Measurements from ENCODE around the gene MAGI2. TPM values are rescaled to one million over a fixed set of nuclear protein-coding genes. Genes with fewer than 3 reads are reported as not detected.

MAGI2 gene
- total RNA-seq, 2 experiments from 2014 or later: 0.17 TPM

GRCh38 chr7:78172267-78172757 is 1281.2 kb downstream of the MAGI2 start:
- intact Hi-C loops (cut with micrococcal nuclease): no loop called here
- CTCF ChIA-PET: no interaction called here
- H3K27ac Mint-ChIP-seq: no peak overlapping the region
- no peaks in the 10 kb centered on the region for H3K4me1 Mint-ChIP-seq (ENCODE audit: low read depth)
- no peaks in the 10 kb centered on the region for H3K9me3 Mint-ChIP-seq
- H3K27me3 Mint-ChIP-seq: no peaks in the 10 kb centered on the region
- no peaks in the 10 kb centered on the region for H3K36me3 Mint-ChIP-seq
- DNase-seq: no peak
- POLR2A ChIA-PET: no interaction called here
- no peak overlapping the region for H3K4me3 Mint-ChIP-seq

DNA sequence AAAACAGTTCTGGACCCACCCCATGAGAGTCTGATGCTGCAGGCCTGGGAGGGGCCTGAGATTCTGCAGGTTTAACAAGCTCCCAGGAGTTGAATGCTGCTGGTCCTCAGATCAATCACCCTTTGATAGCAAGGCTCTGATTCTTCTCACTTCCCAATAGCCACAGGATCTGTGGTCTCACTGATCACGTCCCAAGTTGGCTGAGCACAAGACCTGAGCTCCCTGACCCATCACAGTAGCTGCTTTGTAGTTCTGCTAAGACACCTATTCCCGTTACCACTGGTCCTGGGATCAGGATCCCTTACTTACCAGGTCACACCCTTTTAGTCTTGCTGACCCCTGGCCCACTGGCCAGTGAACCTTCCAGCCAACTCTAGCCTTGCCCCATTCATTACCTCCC is 1282.1 kb downstream of the MAGI2 start:
- Mint-ChIP-seq H3K27me3 (no peaks in the 10 kb centered on the region), H3K9me3 (no peaks in the 10 kb centered on the region), H3K4me1 (ENCODE audit: low read depth) (no peaks in the 10 kb centered on the region), H3K4me3 (no peak overlapping the region), H3K27ac (no peak overlapping the region), H3K36me3 (no peaks in the 10 kb centered on the region)
- no peak for DNase-seq
- ChIA-PET POLR2A (no interaction called here), CTCF (no interaction called here)
- intact Hi-C loops (cut with micrococcal nuclease): no loop called here

DNA sequence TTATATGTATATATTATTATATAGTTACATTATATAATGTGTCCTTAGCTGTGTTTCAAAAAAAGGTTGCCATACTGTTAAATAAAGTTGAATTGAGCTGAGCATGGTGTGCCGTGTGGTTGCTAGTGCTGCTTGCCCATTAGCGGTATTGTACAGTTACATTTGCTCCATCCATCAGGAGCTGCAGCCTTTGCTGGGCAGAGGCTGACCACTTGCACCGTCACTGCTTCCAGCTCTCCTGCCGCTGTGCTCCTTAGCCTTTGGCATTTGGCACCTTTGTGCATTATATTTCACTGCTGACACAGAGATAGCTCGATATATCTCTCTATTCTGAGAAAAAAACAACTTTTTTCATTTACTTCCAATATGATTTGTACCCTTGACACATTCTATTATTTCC is 1282.7 kb downstream of the MAGI2 start:
- CTCF ChIA-PET: no interaction called here
- intact Hi-C loops (cut with micrococcal nuclease): no loop called here
- Mint-ChIP-seq H3K27me3 (no peaks in the 10 kb centered on the region), H3K4me3 (no peak overlapping the region), H3K36me3 (no peaks in the 10 kb centered on the region), H3K27ac (no peak overlapping the region), H3K9me3 (no peaks in the 10 kb centered on the region), H3K4me1 (ENCODE audit: low read depth) (no peaks in the 10 kb centered on the region)
- no peak for DNase-seq
- POLR2A ChIA-PET: no interaction called here

DNA sequence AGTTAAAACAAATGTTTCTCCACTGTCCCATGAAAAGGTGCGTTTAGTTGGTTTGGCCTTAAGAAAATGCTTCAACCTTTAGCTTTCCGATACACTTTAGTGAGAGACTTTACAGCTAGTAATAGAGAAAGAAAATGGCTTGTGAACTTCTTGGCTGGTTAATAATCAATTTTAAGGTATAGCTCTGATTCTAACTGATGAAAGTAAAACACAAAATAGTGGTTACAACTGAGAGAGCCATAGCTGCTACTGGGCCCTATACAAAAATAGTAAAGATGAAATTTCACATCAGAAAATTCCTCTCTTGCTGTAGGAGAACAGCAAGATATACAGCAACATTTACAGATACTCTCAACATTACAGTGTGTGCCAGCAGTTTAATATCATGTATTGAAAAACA is 1283.5 kb downstream of the MAGI2 start:
- Mint-ChIP-seq H3K27me3 (no peaks in the 10 kb centered on the region), H3K9me3 (no peaks in the 10 kb centered on the region), H3K4me1 (ENCODE audit: low read depth) (no peaks in the 10 kb centered on the region), H3K4me3 (no peak overlapping the region), H3K36me3 (no peaks in the 10 kb centered on the region), H3K27ac (no peak overlapping the region)
- ChIA-PET POLR2A (no interaction called here), CTCF (no interaction called here)
- intact Hi-C loops (cut with micrococcal nuclease): no loop called here
- DNase-seq: no peak

GRCh38 chr7:78168865-78169264 is 1284.6 kb downstream of the MAGI2 start:
- POLR2A ChIA-PET: no interaction called here
- intact Hi-C loops (cut with micrococcal nuclease): no loop called here
- no peaks in the 10 kb centered on the region for H3K27me3 Mint-ChIP-seq
- no peak for DNase-seq
- H3K27ac Mint-ChIP-seq: no peak overlapping the region
- CTCF ChIA-PET: no interaction called here
- no peaks in the 10 kb centered on the region for H3K36me3 Mint-ChIP-seq
- no peaks in the 10 kb centered on the region for H3K9me3 Mint-ChIP-seq
- no peaks in the 10 kb centered on the region for H3K4me1 Mint-ChIP-seq (ENCODE audit: low read depth)
- H3K4me3 Mint-ChIP-seq: no peak overlapping the region

DNA sequence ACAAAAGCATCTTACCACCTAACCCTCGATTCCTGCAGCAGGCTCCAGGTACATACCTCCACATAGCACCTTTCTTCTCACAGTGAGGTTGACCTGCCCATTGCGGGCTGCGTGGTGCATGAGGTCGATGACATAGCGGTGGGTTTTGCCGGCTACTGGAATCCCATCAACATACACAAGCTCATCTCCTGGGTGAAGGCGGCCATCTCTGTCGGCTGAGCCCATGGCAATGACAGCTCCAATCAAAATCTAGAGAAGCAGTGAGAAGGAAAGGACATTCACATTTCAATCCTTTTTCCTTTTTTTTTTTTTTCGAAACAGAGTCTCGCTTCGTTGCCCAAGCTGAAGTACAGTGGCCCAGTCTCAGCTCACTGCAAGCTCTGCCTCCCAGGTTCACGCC is 1285.6 kb downstream of the MAGI2 start:
- Mint-ChIP-seq H3K4me1 (ENCODE audit: low read depth) (no peaks in the 10 kb centered on the region), H3K27me3 (peaks cover 1% of the 10 kb centered on the region), H3K27ac (no peak overlapping the region), H3K36me3 (no peaks in the 10 kb centered on the region), H3K4me3 (no peak overlapping the region), H3K9me3 (no peaks in the 10 kb centered on the region)
- ChIA-PET POLR2A (no interaction called here), CTCF (no interaction called here)
- DNase-seq: no peak
- intact Hi-C loops (cut with micrococcal nuclease): no loop called here

DNA sequence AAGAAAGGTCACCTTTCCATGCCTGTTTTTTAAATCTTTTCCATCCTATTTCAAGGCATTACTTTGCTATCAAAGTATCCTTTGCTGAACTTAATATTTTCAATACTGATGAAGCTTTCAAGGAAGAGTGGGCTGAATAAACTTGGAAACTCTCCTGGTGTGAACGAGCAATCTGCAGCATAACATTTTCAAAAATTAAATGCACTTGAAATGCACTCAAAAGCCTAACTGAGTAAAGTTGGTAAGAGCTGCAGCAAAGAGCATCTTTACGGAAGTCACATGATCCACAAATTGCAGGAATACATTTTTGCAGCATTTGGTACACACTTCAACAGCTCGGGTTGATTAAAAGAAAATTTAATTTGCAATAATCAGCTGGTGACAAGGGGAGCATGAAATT is 1287.6 kb downstream of the MAGI2 start:
- no peaks in the 10 kb centered on the region for H3K36me3 Mint-ChIP-seq
- H3K4me3 Mint-ChIP-seq: no peak overlapping the region
- no peaks in the 10 kb centered on the region for H3K4me1 Mint-ChIP-seq (ENCODE audit: low read depth)
- H3K27me3 Mint-ChIP-seq: peaks cover 4% of the 10 kb centered on the region
- H3K9me3 Mint-ChIP-seq: no peaks in the 10 kb centered on the region
- ChIA-PET POLR2A (no interaction called here), CTCF (no interaction called here)
- no peak for DNase-seq
- no peak overlapping the region for H3K27ac Mint-ChIP-seq
- intact Hi-C loops (cut with micrococcal nuclease): no loop called here

DNA sequence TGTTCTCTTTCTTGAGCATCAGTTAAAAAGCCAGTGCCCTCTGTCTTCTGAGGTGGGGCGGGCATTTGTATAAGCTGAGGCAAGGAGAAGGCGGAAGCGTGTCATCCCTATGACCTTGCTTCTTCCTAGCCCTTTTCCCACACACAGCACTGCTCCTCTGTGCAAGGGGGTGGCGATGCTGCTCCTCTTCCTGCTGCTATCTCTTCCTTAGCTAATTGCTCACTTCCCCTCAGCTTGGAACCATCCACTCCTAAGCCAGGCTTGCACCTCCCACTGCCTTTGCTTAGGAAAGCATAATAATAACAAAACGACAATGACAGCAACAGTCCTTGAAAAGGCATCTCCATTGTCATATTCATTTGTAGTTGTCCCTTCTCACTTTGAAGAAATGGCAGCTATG is 1288.0 kb downstream of the MAGI2 start:
- no peak for DNase-seq
- Mint-ChIP-seq H3K9me3 (no peaks in the 10 kb centered on the region), H3K4me3 (no peak overlapping the region), H3K36me3 (no peaks in the 10 kb centered on the region), H3K4me1 (ENCODE audit: low read depth) (no peaks in the 10 kb centered on the region), H3K27me3 (peaks cover 4% of the 10 kb centered on the region), H3K27ac (no peak overlapping the region)
- ChIA-PET POLR2A (no interaction called here), CTCF (no interaction called here)
- intact Hi-C loops (cut with micrococcal nuclease): no loop called here

GRCh38 chr7:78164459-78164858 is 1289.0 kb downstream of the MAGI2 start:
- peaks cover 5% of the 10 kb centered on the region for H3K27me3 Mint-ChIP-seq
- H3K27ac Mint-ChIP-seq: no peak overlapping the region
- CTCF ChIA-PET: no interaction called here
- no peak overlapping the region for H3K4me3 Mint-ChIP-seq
- intact Hi-C loops (cut with micrococcal nuclease): no loop called here
- POLR2A ChIA-PET: no interaction called here
- no peaks in the 10 kb centered on the region for H3K4me1 Mint-ChIP-seq (ENCODE audit: low read depth)
- H3K36me3 Mint-ChIP-seq: no peaks in the 10 kb centered on the region
- DNase-seq: no peak
- H3K9me3 Mint-ChIP-seq: no peaks in the 10 kb centered on the region

GRCh38 chr7:78161781-78162180 is 1291.7 kb downstream of the MAGI2 start:
- intact Hi-C loops (cut with micrococcal nuclease): no loop called here
- H3K27ac Mint-ChIP-seq: no peak overlapping the region
- H3K27me3 Mint-ChIP-seq: peaks cover 10% of the 10 kb centered on the region
- no peak overlapping the region for H3K4me3 Mint-ChIP-seq
- no peaks in the 10 kb centered on the region for H3K4me1 Mint-ChIP-seq (ENCODE audit: low read depth)
- no peak for DNase-seq
- POLR2A ChIA-PET: no interaction called here
- H3K36me3 Mint-ChIP-seq: no peaks in the 10 kb centered on the region
- CTCF ChIA-PET: no interaction called here
- H3K9me3 Mint-ChIP-seq: no peaks in the 10 kb centered on the region

DNA sequence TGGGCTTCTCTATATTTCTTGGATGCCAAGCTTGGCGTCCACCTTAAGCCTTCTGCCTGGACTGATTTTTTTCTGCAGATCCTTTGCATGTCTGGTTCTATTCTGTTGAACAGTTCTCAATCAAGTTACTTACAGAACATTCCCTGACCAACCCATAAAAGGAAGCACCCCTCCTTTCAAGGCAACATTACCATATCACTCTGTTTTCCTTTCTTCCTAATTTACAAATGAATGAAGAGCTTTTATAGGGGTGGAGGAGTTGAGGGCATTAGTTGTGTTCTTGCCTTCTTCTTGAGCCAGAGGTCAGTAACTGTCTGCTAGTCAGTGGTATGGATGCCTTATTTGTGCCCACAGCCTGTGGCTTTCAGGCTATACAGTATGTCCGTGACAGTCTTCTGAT is 1293.9 kb downstream of the MAGI2 start:
- no peaks in the 10 kb centered on the region for H3K9me3 Mint-ChIP-seq
- ChIA-PET CTCF (no interaction called here), POLR2A (no interaction called here)
- DNase-seq: no peak
- intact Hi-C loops (cut with micrococcal nuclease): no loop called here
- no peaks in the 10 kb centered on the region for H3K4me1 Mint-ChIP-seq (ENCODE audit: low read depth)
- no peaks in the 10 kb centered on the region for H3K36me3 Mint-ChIP-seq
- peaks cover 10% of the 10 kb centered on the region for H3K27me3 Mint-ChIP-seq
- no peak overlapping the region for H3K4me3 Mint-ChIP-seq
- H3K27ac Mint-ChIP-seq: no peak overlapping the region

DNA sequence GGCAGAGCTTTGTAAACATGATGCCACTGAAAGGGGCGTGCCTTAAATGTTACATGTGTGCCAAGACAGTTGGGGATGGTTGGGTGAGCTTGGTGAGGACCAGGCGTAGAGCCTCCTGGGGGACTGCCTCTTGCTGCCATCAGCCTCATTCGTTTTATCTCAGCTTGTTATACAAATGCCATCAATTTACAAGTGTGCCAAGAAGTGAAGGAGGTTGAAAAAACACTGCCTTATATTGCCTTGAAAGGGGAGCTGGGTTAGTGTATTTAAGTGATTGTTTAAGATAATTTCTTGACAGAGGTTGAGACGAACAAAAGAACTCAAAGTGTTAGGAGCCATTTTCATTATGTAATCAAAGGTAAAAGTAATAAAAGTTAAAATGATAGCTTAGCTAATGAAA is 1300.2 kb downstream of the MAGI2 start:
- Mint-ChIP-seq H3K27me3 (peaks cover 4% of the 10 kb centered on the region), H3K36me3 (no peaks in the 10 kb centered on the region), H3K4me1 (ENCODE audit: low read depth) (no peaks in the 10 kb centered on the region), H3K27ac (no peak overlapping the region), H3K4me3 (no peak overlapping the region), H3K9me3 (no peaks in the 10 kb centered on the region)
- POLR2A ChIA-PET: no interaction called here
- CTCF ChIA-PET: no interaction called here
- intact Hi-C loops (cut with micrococcal nuclease): no loop called here
- DNase-seq: no peak

GRCh38 chr7:78151229-78151628 is 1302.2 kb downstream of the MAGI2 start:
- POLR2A ChIA-PET: no interaction called here
- no peaks in the 10 kb centered on the region for H3K9me3 Mint-ChIP-seq

DNA sequence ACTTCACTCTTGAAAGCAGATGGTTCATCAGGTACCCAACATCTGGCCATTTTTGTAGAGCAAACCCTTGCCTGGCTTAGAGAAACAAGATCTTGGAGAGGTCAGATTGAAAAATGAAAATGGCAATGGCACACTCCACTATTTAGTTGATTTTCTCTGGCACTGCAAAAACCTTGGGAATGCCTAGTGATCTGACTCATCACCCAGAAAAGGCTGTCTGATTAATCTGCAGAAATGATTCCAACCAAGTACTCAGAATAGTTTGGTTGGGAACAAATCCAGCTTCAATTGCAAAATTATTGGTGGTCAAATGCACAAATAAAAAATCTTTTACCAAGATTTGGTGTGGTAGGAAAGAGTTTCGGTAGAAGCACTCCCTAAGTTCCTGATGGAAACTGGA is 1303.7 kb downstream of the MAGI2 start:
- intact Hi-C loops (cut with micrococcal nuclease): no loop called here
- Mint-ChIP-seq H3K9me3 (no peaks in the 10 kb centered on the region), H3K36me3 (no peaks in the 10 kb centered on the region), H3K4me3 (no peak overlapping the region), H3K27me3 (peaks cover 7% of the 10 kb centered on the region), H3K4me1 (ENCODE audit: low read depth) (no peaks in the 10 kb centered on the region), H3K27ac (no peak overlapping the region)
- DNase-seq: no peak
- CTCF ChIA-PET: no interaction called here
- POLR2A ChIA-PET: no interaction called here

More at GRCh38 chr7:78151229-78151628, 1302.2 kb downstream of the MAGI2 start:
- no peaks in the 10 kb centered on the region for H3K36me3 Mint-ChIP-seq
- CTCF ChIA-PET: no interaction called here
- no peak overlapping the region for H3K4me3 Mint-ChIP-seq
- intact Hi-C loops (cut with micrococcal nuclease): no loop called here
- no peak for DNase-seq
- H3K27ac Mint-ChIP-seq: no peak overlapping the region
- H3K27me3 Mint-ChIP-seq: peaks cover 4% of the 10 kb centered on the region
- H3K4me1 Mint-ChIP-seq (ENCODE audit: low read depth): no peaks in the 10 kb centered on the region
